Forelimb muscle (tissue), 1 donor: ENCODE results near the gene DOCK3. TPM values are rescaled to one million over a fixed set of nuclear protein-coding genes. Genes with fewer than 3 reads are reported as not detected.
"Not testable (repeated sequence)": the region's sequence is repeated elsewhere in the genome, so short reads cannot be mapped to it uniquely, and the experiment has no call there.

Experiments used
- DNase-seq: peaks from one replicate; pipeline ENCODE4 v3.0.0-alpha.2; 2013; ENCODE audit warnings: low read depth
- polyA plus RNA-seq: library from polyadenylated mRNA; unstranded; fragments of 120-200 nt; gene quantifications from one replicate; pipeline ENCODE4 v1.2.1, GENCODE V29; 2013; ENCODE audit not compliant: insufficient read length

DOCK3 gene
- polyA plus RNA-seq, 1 donor, result 0.15 TPM

DNA sequence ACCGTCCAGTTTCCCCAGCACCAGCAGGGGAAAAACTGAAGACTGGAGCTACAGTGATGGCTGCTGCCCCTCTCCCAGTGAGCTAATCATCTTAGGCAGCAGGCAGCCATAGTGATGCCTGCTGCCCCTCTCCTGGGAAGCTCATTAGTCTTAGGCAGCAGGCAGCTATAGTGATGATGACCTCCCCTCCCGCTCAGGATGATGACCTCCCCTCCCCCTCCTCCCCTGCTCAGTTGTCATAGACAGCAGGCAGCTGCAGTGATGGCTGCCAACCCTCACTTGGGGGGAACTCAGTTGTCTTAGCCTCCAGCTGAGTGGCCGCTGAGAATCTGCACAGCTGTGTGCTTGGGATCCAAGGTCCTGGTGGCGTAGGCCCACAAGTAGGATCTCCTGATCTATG lies 629.5 kb downstream of the DOCK3 start:
- DNase-seq, result no peak

DNA sequence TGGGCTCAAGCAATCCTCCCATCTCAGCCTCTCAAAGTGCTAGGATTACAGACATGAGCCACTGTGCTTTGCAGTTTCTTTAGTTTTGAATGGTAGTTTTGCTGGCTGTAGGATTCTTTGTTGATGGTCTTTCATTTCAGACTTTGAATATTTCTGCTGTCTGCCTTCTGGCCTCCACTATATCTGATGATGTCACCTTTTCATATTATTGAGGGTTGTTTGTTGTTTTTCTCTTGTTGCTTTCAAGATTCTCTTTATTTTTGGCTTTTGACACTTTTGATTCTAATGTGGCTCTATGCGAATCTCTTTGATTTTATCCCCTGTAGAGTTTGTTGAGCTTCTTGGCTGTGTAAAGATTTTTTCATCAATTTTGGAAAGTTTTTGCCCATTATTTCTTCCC lies 631.4 kb downstream of the DOCK3 start:
- no peak for DNase-seq

DNA sequence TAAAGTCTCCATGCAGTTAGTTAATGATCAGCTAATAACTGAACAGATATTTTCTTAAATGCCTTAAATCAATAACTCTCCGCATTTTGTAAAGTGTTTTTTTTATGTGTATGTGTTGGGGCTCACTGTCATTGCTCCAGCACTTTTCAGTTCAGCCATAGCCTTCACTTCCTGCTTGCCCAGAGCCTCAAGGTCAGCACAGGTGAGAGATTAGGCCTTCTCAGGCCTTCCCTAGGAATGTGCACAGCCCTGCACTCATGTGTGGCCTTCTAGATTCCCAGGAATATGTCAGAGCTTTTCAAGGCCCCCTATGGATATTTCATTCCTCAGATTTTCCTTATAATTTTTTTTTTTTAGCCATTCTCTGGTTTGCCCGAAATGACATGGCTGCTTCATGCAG lies 632.7 kb downstream of the DOCK3 start:
- no peak for DNase-seq

DNA sequence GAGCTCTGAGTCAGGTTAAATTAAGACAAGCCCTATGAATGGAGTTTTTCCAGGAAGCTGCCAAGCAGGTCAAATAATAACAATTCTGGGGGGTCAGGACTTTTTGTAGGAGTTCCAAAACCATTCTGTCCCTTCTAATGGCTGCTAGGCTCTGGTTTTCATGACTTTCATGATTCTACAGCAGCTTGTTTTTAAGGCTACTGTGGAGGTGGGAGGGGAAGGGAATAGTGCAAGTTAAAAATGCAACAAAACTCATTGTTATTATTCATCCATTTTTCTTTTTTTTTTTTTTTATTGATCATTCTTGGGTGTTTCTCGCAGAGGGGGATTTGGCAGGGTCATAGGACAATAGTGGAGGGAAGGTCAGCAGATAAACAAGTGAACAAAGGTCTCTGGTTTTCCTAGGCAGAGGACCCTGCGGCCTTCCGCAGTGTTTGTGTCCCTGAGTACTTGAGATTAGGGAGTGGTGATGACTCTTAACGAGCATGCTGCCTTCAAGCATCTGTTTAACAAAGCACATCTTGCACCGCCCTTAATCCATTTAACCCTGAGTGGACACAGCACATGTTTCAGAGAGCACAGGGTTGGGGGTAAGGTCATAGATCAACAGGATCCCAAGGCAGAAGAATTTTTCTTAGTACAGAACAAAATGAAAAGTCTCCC lies 633.3 kb downstream of the DOCK3 start:
- DNase-seq, result not testable (repeated sequence)

DNA sequence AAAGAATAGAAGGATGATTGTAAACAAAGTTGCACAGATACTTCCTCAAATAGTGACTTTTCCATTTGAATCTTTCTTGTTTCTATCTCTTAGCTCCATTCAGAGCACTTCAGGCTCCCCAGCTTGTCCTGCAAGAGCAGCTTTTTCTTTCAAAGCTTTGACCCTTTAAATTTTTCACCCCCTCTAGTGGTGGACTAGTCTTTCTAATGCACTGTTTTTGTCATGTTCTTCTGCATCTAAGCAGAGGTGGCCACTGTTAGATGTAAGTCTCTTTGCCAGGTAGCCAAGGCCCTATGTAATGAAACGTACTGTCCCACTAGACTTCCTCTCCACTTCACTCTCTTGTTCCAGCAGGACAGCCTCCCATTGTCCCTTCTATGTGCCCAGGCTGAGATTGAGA lies 636.3 kb downstream of the DOCK3 start:
- DNase-seq, result no peak

DNA sequence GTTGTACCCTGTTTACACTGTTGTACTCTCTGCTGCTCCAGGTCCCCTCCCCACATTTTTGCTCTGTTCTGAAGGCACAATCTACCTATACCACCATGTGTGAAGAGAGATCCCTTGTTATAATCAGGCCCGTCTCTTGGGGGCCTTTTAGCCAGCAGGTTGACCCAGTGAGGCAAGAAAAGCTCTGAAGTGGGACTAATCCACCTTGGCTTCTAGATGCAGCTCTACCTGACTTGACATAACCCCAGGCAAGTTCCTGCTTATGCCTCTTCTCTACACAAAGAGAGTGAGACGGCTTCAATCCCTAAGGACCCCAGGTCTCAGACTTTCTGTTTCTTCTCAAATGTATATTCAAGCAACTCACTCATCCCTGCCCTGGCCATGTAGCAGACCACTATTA lies 653.5 kb downstream of the DOCK3 start:
- no peak for DNase-seq

DNA sequence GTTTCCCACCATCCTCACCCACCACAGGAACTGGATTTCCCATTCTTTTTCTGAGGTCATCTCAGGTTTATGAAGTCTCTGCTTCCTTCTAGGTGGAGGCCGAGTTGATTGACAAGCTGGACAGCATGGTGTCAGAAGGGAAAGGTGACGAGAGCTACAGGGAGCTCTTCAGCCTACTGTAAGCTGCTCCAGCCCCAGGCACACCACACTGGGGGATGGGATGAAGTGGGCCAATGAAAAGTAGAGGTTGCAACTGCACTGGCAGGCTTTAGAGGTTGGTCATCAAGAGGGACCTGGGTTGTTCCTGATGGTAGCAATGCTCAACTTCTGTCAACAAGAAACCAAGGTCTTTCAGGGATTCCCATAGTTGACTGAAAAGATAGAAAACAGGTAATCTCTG lies 655.3 kb downstream of the DOCK3 start:
- no peak for DNase-seq

DNA sequence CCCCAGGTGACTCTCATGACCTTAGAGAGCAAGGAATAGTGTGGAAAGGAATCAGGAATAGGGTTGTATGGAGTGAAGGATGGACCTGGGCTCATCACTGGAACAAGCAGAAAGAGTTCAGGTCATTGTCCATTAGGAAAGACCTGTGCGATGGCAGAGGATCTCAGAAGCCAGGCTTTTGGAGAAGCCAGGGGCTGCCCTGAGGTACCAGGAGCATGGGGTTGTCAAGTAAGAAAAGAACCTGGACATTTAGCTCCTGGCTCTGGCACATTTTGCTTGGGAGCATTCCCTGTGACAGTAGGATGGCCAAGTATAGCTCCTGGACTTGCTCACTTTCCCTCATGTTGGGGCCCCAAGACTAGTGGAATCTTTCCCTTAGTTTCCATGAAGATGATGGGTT lies 657.4 kb downstream of the DOCK3 start:
- DNase-seq, result no peak

DNA sequence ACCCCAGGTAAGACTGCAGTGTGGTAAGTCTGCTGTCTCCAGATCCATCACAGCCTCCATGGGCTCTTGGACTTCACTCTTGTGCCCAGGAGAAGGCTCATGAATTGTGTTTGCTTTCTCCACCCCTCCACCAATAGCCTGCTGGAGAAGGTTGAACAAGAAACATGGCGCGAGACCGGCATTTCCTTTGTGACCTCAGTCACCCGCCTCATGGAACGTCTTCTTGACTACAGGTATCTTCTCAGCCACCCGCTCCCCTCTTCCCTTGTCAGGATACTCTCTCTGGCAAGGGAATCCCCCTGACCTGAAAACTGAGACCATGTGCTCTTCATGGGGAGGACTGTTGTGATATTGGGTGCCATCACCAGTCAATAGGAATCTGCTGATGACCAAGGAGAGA lies 658.3 kb downstream of the DOCK3 start:
- DNase-seq, result no peak

DNA sequence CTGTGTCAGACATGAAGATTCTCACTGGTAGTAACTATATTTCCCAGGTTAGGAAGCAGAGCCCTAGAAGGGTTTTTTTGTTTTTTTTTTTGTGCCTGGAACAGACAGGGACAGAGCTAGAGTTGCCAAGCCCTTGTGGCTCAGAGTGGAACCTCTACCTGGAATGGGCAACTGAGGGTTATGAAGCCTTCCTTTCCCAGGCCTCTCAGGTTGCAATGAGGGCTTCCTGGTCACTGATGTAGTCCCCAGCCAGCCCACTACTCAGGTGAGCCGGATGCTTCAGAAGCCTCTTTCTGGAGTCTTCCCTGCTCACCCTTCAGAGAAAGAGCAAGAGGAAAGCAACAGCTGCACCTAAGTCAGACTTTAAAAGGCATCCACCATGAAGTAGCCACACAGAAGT lies 661.5 kb downstream of the DOCK3 start:
- DNase-seq, result no peak

DNA sequence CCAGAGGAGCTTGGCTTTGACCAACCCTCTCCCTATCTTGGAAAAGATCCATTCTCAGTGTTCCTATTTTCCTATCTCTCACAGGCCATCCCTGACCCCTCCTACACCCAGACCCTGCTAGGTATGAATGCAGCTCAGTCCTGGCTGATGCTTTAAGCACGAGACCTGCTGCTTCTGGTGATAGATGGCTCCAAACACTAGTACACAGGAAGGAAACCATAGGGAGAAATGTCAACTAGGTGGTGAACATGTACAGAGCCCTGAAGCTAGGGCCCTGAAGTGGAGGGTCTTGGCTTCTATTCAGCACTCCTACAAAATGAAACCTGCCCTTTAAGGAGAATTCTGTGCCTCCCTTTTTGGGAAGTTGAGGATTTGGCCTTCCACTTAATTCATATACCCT lies 662.9 kb downstream of the DOCK3 start:
- no peak for DNase-seq

DNA sequence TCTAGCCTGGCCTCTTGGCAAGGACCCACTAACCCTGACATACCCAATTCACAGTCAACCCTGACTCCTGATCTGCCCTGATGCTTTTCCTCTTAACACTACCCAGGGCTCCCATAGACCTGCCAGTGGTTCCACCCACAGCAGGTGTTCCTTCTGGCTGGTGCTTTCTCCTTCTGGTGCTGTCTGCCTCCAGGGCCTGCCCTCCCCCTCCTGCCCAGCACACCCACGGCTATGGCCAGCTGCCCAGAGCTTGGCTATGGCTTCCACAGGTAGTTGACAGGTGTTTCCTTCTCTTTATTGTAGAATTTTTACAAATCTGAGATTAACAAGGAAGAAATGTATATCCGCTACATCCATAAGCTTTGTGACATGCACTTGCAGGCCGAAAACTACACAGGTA lies 663.9 kb downstream of the DOCK3 start:
- DNase-seq, result no peak

DNA sequence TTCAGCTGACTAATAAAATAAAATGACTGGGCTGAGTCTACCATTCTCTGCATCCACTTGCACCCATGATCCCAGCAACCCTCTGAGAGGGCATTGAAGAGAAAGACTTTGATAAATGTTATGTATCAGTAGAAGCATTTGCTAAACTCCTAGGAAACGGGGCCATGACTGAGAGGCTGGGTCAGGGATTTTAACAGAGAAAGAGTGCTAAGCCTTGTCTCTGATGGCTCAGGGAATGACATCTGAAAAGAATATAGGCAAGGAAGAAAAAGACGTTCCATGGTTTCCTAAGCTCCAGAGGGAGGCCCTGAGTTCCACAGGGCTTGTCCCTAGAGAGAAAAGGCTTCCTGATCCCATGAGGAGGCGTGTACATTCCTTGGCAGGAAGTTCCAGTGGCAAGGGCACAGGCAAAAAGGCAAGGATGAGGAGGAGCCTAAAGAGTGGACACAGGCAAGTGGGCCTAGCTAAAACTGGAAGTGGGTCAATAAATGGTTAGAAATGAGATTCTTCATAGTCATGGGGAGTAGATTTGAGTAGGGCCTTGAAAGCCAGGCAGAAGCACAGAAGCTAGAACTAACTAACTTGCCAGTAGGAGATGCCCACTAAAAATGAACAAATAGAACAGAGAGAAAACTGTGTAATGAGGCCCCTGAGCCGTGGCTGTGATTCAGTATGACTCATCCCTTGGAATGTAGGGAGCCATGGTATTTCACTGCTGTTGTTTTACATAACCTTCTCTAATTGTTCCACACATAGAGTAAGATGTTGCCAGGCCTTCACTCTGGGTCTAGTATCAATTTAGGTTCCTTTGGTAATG lies 665.5 kb downstream of the DOCK3 start:
- no peak for DNase-seq

DNA sequence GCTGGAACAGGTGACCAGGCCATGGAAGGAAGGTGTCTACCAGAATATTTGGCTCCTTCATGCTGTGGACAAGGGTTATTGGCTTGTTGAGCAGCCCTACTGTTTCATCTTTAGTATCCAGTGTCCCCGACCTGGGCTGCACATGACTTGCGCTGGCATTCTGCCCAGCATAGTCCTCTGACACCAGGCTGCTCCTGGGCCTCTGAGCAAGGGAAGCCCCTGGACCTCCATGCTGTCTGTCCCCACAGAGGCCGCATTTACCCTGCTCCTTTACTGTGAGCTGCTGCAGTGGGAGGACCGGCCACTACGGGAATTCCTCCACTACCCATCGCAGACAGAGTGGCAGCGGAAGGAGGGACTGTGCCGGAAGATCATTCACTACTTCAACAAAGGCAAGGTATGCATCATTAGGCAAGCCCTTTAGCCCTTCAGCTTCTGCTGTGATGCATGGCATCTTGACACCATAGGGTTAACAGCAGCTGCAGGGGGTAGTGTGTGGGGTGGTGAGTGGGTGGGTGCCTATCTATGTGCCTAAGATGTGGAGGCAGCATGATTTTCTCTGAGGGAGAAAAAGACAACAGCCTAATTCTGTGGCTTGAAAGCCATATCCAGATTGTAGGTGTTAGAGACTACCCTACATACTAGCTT lies 666.4 kb downstream of the DOCK3 start:
- DNase-seq, result no peak

DNA sequence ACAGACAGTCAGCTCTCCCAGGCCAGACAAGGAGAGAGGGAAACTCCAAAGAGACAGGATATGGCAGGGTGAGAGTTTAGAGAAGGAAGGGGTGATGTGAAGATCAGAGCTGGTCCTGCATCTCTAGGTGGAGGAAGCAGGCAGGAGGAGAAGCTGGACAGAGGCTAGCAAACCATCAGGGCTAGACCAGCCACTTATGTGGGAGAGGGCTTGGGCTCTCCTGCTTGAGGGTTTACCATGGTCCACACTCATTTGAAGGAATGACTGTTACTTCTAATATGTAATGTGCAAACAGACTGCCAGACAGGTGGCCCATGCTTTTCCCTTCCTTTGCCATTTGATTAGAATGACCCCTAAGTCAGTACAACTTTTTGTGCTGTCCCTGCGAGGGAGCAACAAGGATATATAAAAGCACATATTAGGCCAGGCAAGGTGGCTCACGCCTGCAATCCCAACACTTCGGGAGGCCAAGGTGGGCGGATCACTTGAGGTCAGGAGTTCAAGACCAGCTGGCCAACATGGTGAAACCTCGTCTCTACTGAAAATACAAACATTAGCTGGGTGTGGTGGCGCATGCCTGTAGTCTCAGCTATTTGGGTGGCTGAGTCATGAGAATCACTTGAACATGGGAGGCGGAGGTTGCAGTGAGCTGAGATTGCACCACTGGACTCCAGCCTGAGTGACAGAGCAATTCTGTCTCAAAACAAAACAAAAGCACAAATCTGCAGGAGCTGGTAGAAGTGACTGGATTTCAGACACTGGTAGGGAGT lies 669.4 kb downstream of the DOCK3 start:
- DNase-seq, result no peak

DNA sequence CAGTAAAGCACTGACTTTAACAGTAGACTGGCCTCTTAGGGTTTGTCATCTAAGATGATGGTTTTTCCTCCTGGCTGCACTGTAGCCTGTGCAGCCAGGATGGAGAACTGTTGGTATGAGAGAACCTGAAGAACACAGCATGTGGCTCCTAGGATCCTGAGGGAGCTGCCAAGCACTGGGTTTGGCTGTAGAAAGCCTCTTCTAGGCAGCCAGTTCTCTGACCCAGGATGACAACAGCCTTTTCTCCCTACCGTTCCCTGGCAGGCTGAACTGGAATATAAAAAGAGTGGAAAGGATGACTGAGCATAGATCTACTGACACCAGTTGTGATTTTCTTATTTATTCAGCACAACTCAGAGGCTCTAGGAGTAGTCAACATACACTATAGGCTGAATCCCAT lies 676.0 kb downstream of the DOCK3 start:
- DNase-seq, result no peak

DNA sequence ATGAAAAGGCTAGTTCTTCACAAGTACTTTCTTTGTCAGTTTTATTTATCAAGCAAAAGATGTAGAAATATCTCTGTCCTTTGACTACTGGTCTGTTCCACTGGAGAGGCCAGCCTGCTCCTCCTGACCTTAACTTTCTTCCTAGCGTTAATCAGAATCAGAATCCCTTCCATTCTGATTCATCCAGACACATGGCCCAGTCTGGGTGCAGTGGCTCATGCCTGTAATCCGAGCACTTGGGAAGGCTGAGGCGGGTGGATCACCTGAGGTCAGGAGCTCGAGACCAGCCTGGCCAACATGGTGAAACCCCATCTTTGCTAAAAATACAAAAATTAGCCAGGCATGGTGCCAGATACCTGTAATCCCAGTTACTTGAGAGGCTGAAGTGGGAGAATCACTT lies 678.4 kb downstream of the DOCK3 start:
- no peak for DNase-seq

DNA sequence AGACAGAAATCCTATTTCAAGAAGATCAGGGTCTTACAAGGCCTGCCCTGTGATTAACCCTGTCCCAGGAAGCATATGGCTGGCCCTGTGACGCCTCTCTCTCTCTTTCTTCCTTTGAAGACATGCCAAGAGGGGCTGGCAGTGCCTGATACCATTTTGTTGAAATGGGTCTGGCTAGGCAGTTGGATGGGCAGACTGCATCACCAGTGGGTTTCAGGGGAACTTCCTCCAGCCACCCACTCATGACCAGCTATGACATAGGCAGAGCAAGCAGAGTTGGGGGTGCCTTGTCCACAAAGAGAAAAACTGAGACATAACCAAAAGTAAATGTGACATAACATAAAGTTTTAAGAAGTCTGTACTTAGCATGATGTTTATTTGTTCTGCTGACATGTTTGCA lies 679.0 kb downstream of the DOCK3 start:
- no peak for DNase-seq

DNA sequence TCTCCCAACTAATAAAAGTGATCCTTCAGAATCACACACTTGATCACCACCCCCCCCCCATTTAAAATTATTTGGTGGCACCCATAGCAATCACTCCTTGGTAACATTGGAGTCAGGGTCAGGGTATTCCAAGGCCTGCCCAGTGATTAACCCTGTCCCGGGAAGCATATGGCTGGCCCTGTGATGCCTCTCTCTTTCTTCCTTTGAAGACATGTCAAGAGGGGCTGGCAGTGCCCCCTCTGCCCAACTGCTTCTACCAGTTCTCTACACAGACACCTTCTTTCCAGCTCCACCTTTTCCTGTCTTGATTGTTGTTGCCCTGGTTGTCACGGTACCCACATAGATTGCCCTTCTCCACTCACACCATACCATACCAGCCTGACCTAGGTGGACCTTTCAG lies 679.4 kb downstream of the DOCK3 start:
- DNase-seq, result no peak

DNA sequence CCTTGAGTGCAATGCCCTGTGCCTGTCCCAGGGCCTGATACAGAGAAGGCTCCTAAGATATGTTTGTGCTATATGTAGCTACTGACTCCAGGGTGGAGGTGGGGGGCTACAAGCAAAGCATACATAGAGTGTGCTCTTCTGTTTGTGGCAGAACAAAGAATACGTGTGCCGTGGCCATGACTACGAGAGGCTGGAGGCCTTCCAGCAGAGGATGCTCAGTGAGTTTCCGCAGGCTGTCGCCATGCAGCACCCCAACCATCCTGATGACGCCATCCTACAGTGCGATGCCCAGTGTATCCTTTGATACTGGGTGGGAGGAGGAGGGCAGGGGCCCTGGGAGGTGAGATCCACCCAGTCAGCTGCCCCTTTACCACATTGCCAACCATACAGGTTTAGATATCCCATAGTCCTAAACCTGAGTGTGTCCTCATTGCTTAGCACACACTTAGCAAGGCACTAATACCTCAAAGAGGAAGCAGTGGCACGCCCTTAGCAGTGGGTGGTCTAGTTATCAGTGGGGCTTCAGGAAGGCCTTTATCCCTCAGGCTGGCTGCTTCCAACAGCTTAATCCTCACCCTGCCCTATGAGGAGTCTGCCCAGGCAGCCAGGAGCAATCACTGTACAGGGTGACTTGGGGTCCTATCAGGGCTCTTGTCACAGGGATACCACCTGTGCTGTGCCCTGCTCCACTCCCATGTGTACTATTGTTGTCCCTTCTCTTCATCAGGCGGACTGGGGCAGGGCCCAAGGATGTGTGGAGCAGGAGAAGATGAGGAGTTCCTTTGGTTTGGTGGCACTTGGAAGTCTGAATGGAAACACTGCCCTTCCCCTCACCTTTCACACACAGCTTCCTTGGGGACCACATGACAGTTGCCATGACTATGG lies 680.2 kb downstream of the DOCK3 start:
- no peak for DNase-seq

DNA sequence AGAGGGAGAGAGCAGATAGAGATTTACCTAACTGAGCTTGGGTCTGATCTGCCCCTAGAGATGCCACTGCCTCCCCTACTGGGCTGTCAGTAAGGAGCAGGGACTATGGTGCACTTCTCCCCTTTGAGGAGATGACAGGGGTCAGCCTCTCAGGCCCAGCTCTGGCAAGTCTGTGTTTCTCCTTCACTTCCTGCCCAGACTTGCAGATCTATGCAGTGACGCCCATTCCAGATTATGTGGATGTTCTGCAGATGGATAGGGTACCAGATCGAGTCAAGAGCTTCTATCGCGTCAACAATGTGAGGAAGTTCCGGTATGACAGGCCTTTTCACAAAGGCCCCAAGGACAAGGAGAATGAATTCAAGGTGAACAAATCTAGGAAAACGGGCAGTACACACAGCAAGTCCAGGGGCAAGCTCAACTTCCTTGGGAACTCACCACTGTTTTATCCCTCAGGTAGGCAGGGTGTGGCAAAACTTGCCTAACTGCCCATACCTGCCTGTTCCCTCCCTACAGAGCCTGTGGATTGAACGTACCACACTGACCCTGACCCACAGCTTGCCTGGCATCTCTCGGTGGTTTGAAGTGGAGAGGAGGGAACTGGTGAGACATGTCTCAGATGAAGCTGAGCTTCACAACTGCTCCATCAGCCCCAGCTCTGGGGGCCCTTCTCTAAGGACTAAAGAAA lies 681.3 kb downstream of the DOCK3 start:
- no peak for DNase-seq
